ENCODE results near the gene NONO.
"Not testable (repeated sequence)": the region's sequence is repeated elsewhere in the genome, so short reads cannot be mapped to it uniquely, and the experiment has no call there.

NONO gene

DNA sequence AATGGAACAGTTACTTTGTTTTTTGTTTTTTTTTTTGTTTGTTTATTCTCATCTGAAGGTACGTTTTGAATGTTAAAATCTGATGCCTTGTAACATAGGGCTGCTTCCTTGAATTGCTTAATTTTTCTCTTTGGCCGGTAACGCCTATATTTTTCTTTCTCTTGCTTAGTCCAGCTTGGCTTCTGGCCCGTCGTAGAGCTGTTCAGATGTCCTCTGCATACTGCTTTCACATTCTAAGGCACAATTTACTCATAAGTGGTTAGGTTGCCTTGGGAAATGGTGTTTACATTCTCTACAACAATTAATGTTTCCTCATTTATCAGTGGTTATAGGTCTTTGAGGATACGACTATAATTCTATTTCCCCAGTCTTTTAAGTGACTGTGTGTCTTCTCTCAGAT, 7.9 kb downstream of the NONO start:
- DNase-seq (ENCODE audit: low spot score) = no peak

DNA sequence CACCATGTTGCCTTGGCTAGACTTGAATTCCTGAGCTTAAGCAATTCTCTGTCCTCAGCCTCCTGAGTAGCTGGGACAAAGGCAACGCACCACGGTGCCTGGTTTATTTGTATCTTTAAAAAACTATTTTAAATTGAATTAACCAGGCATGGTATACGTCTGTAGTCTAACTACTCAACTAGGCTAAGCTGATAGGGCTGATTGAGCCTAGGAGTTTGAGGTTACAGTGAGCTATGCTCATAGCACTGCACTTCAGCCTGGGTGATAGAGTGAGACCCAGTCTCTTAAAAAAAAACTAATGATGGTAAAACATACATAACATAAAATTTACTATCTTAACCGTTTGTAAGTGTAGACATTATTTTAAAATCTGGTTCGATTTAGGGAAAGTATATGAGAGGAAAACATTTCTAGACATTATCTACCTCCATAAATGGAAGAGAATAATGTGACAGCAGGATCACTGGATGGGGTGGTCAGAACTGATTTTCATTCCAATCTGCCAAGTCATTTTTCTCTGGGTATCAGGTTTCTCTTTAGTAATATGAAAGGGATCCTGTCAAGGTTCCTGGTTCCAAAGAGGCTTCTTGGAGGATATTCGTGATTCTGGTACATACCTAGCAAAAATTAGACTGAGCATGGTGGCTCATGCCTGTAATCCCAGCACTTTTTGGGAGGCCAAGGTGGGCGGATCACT, 9.4 kb downstream of the NONO start:
- DNase-seq (ENCODE audit: low spot score) = no peak

DNA sequence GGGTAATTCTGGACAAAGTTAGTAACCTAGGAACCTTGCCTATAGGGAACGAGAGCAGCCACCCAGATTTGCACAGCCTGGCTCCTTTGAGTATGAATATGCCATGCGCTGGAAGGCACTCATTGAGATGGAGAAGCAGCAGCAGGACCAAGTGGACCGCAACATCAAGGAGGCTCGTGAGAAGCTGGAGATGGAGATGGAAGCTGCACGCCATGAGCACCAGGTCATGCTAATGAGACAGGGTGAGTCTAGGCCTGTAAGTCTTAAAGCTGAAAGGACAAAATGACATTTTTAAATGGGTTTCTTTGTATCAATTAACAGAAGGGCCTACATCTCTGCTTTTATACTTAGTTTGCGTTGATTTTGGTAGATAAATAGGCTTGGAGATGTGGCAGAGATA, 13.4 kb downstream of the NONO start:
- no peak for DNase-seq (ENCODE audit: low spot score)

DNA sequence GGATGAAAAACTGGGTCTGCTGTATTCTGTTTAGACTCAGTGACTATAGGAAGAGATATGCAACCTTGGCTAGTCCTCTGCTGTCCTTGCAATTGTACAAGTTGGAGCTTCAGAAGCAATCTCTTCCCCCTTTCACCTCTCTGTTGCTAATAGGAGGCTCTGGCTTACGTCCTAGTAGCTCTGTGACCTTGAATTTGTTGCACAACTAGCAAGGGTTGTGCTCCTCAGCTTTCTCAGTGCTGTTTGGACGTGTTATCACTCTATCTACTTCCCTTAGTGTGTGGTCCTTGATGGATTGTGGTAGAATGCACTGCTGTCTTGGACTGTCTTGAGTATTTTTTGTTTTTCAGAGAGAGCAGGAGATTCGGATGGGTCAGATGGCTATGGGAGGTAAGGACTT, 14.7 kb downstream of the NONO start:
- no peak for DNase-seq (ENCODE audit: low spot score)

DNA sequence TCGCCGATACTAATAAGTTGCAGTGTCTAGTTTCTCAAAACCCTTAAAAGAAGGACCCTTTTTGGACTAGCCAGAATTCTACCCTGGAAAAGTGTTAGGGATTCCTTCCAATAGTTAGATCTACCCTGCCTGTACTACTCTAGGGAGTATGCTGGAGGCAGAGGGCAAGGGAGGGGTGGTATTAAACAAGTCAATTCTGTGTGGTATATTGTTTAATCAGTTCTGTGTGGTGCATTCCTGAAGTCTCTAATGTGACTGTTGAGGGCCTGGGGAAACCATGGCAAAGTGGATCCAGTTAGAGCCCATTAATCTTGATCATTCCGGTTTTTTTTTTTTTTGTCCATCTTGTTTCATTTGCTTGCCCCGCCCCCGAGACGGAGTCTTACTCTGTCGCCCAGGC, 16.6 kb downstream of the NONO start:
- DNase-seq (ENCODE audit: low spot score) = not testable (repeated sequence)

DNA sequence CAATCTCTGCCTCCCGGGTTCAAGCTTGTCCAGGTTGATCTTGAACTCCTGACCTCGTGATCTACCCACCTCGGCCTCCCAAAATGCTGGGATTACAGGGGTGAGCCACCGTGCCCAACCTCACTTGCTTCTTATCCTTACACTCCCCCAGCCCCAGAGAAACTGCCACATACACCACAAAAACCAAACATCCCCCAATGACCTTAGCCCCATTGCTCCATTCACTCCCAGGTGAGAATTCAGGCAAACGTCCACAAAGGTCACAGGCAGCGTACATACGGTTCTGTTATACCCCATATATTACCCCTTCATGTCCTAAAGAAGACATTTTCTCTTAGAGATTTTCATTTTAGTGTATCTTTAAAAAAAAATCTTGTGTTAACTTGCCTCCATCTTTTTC, 17.1 kb downstream of the NONO start:
- not testable (repeated sequence) for DNase-seq (ENCODE audit: low spot score)

DNA sequence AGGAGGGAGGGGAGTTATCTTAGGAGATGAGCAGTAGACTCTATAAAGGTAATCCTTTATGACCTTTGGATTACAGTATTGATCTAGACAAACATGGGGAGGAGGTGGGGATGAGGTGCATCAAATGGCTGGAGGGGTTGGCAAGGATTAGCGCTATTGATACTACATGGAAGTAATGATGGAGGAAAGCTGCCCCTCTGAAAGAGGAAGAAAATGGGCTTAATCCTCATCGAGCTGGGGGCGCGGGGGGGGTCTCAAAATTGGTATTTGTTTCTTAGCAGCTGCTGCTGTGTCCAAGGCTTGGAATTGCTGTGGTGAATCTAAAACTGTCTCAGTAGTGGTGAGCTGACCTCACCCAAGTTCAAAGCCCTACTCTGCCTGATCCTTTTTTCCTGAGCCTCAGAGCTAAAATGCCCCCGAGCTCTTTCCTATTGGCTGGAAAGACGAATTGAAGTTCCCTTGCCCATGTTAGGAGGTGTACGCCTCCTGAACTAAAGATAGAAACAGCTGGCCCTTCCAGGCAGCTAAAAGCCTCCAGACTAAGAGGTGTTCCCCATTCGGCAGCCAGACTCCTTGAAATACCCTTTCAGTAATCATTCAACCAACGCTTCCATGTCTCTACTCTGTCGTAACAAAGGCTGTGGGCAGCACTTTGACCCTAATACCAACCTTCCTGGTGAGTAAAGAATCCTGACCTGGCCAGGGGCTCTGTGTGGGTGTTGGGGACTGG, 17.9 kb downstream of the NONO start, which contains the start of gene ITGB1BP2:
ITGB1BP2 (plus strand) TSS at position 556 of the 730 bp plus-strand sequence; CDS start at position 613, 57 bp downstream.
- DNase-seq (ENCODE audit: low spot score) = no peak

DNA sequence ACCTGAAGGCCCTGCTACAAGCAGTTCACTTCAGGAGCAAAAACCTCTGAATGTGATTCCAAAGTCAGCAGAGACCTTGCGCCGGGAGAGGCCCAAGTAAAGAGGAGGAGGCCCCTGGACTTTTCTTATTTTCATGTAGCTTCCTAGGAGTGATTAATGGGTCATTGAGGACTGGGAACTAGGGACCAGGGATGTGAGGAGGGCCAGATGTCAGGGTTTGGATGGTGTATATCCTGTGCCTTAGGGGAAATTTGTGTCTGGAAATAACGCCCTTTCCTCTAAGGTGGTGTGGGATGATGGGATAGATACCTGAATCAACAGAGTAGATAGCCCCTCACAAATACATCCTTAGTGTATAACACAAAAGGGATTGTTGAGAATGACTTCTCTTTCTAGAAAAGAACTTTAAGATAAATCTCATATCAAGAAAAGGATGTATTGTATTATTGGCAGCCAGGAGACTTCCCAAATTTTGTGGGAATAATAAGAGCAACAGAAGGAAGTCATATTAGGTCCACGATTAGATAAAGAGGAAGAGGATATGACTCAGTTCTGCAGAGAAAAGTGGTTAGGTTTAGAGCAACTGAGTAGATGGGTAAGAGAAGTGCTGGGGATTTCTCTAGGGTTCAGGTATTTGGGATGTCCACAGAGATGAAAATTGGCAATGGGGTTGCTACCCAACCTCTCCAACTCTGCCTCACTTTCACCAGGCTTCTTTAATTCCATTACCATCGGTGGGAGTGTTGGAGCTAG, 19.2 kb downstream of the NONO start:
- no peak for DNase-seq (ENCODE audit: low spot score)

DNA sequence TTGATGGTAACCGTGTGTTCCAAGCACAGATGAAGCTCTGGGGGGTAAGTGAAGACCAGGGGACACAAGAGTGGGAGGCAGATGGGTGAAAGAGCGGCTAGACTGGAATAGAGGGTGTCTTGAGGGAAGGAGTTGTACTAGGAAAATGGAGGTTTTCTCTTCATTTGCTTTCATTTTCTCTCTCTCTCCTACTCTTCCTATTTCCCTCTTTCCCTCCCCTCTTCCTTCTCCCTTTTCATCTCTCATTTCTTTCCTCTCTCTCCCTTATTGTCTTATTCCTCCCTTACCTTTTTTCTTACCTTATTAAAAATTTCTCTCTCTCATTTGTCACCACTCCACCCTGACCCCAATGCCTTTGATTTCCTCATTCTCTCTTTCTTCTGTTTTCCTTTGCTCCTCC, 21.1 kb downstream of the NONO start:
- DNase-seq (ENCODE audit: low spot score) = no peak

DNA sequence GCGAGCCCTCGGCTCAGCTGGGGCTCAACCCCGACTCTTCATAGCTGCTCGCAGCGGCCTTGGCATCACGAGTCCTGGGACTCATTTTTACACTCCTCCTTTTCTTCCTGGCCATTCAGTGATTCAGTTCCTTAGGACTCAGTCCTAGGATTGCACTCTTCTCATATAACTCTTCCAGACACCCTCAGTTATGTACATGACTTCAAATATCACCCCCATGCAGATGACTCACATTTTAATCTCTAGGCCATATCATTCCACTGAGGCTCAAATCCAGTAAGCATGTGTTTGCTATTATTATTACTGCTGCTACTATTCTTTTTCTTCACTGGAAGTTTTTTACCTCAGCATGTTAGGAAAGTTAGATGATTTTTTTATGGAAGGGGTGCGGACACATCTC, 32.5 kb downstream of the NONO start:
- DNase-seq (ENCODE audit: low spot score) = no peak

DNA sequence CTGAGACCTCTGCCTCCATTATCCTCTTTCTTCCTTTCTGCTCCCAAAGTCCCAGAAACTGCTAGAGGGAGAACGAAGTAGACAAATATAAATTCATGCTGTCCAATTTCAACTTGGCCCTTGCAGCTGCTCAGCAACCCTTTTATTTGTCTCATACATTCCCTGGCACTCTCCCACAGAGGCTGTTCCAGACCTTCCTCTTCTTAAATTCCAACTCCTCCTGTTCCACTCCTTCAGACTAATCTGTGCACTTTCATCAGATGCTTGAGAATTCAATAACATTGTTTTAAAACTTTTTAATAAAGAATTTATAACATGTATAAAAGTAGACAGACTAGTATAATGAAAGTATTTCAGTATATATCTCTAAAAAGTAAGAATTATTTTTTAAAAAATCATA, 33.5 kb downstream of the NONO start:
- DNase-seq (ENCODE audit: low spot score) = not testable (repeated sequence)

DNA sequence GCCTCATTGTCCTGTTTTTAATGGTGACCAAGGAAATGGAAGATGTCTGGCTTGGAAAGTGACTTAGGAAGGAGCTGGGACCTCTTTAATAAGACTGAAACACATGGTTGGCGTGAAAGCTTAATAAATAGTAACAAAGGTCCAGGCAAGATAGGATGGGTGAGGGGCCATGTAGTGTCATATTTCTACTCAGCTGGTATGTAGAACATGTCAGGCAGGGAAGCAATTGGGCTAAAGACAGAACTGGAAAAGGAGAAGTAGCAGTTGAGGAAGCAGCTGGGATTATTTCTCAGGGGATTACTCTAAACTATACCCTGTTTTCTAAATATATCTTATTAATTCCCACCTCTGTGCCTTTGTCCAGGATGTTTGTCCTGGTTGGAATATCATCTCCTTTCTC, 36.7 kb downstream of the NONO start:
- DNase-seq (ENCODE audit: low spot score) = no peak

DNA sequence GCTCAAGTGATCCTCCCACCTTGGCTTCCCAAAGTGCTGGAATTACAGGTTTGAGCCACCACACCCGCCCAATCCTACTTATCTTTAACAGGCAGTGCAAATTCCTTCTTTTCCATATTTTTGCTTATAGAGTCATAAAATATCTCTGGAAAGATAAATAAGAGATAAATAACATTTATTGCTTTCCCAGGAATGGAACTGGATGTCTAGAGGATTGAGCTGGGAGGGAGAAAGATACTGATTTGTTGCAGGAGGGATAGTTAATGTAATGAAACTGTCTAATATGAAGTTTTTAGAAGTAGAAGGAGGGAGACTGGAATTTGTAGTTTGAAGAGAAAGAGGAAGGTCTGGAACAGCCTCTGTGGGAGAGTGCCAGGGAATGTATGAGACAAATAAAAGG, 38.3 kb downstream of the NONO start:
- no peak for DNase-seq (ENCODE audit: low spot score)

DNA sequence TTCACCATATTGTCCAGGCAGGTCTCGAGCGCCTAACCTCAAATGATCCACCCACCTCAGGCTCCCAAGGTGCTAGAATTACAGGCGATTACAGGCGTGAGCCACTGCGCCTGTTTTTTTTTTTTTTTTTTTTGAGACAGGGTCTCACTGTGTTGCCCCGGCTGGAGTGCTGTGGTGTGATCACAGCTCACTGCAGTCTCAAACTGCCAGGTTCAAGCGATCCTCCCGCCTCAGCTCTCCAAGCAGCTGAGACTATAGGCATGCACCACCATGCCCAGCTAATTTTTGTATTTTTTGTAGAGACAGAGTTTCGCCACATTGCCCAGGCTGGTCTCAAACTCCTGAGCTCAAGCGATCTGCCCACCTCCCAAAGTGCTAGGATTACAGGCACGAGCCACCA, 41.0 kb downstream of the NONO start:
- DNase-seq (ENCODE audit: low spot score) = not testable (repeated sequence)

DNA sequence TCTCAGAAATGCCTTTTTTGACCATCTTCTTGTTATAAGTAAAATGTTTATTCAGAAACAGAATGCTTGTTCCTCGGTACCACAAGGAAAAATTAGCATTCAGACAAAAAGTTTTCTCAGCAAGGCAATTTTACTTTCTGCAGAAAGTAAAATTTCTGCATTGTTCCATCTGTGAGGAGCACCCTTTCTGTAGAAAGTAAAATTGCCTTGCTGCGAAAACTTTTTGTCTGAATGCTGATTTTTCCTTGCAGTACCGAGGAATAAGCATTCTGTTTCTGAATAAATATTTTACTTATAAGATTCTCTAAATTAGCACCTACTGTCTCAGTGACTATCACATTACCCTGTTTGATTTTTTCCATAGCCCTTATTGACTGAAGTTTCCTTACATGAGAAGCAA, 43.0 kb downstream of the NONO start:
- no peak for DNase-seq (ENCODE audit: low spot score)

DNA sequence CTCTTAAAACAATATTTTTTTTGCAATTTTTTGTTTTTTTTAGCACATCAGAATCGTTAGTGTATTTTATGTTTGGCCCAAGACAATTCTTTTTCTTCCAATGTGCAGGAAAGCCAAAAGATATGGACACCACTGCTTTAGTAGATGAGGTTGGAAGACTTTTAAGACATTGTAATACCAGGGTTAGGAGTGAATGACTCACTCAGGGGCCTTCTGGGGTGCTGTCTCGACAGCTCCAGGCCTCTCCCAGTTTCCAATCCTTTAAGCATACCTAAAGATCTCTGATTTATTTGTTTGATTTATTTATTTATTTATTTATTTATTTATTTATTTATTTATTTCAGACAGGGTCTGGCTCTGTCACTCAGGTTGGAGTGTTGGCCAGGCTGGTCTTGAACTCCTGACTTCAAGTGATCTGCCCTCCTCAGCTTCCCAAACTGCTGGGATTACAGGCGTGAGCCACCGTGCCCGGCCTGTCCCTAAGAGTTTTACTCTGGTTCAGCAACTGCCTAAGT, 65.8 kb downstream of the NONO start:
- not testable (repeated sequence) for DNase-seq (ENCODE audit: low spot score)

DNA sequence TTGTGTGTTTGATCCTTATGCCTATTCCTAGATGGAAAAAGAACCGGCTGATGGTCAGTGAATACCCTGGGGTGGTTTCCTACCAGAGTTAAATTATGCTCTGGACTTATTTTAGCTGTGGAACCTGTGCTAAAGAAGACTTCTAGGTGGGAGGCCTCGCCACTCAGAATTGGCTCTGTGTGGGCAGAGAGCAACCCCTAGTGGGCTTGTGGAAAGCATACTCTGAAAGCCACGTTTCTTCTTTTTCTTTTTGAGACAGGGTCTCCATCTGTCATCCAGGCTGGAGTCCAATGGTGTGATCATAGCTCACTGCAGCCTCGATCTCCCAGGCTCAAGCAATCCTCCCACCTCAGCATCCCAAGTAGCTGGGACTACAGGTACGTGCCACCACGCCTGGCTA, 66.4 kb downstream of the NONO start:
- not testable (repeated sequence) for DNase-seq (ENCODE audit: low spot score)

Data from COLO829 (cell line).